HG02943 (cell line): ENCODE measurements around the gene KRT16.
"Not testable (repeated sequence)": the region's sequence is repeated elsewhere in the genome, so short reads cannot be mapped to it uniquely, and the experiment has no call there.

Experiments used
- ATAC-seq: cut with Tn5 transposase; IDR thresholded peaks from one replicate; pipeline ENCODE4 v1.9.1; 2021; ENCODE audit warnings: mild to moderate bottlenecking, low read depth, moderate library complexity; ENCODE audit not compliant: unreplicated experiment

Gene KRT16

GRCh38 chr17:41648411-41649195 lies 36.0 kb upstream of the KRT16 start:
- ATAC-seq, result no peak

- no peak for ATAC-seq
Observed at GRCh38 chr17:41647940-41648410, 35.4 kb upstream of the KRT16 start.

GRCh38 chr17:41647038-41647813 lies 34.7 kb upstream of the KRT16 start:
- ATAC-seq, result no peak

GRCh38 chr17:41642252-41643156 lies 29.9 kb upstream of the KRT16 start:
- ATAC-seq, result no peak

GRCh38 chr17:41640596-41640995 lies 28.0 kb upstream of the KRT16 start:
- ATAC-seq, result not testable (repeated sequence)

GRCh38 chr17:41639492-41640473 lies 27.2 kb upstream of the KRT16 start:
- no peak for ATAC-seq

- no peak for ATAC-seq
Observed at GRCh38 chr17:41638941-41639340, 26.4 kb upstream of the KRT16 start.

- ATAC-seq, result no peak
Observed at GRCh38 chr17:41638194-41638593, 25.6 kb upstream of the KRT16 start.

GRCh38 chr17:41636652-41637051 lies 24.1 kb upstream of the KRT16 start:
- ATAC-seq, result no peak

GRCh38 chr17:41635121-41636097 lies 22.8 kb upstream of the KRT16 start:
- ATAC-seq, result no peak

- ATAC-seq, result no peak
Observed at GRCh38 chr17:41634639-41635038, 22.1 kb upstream of the KRT16 start.

- no peak for ATAC-seq
Observed at GRCh38 chr17:41633556-41634199, 21.1 kb upstream of the KRT16 start.

- no peak for ATAC-seq
Observed at GRCh38 chr17:41632482-41633105, 20.0 kb upstream of the KRT16 start.

GRCh38 chr17:41631898-41632285 lies 19.3 kb upstream of the KRT16 start:
- no peak for ATAC-seq

- no peak for ATAC-seq
Observed at GRCh38 chr17:41631025-41631897, 18.7 kb upstream of the KRT16 start.

- no peak for ATAC-seq
Observed at GRCh38 chr17:41629826-41630670, 17.5 kb upstream of the KRT16 start.
